DMS53 treated with DMSO at 0.1 percent for 48 hours (cell line): ENCODE results near the gene UMOD.
"Not testable (repeated sequence)": the region's sequence is repeated elsewhere in the genome, so short reads cannot be mapped to it uniquely, and the experiment has no call there.

ENCODE experiments used
- DNase-seq: peaks from one replicate; lab custom pipeline; 2025; ENCODE audit not compliant: unreplicated experiment; lab: John Stamatoyannopoulos, UW

Gene UMOD

GRCh38 chr16:20321671-20322070 is 30.8 kb downstream of the UMOD start:
- no peak for DNase-seq

GRCh38 chr16:20321051-20321450 is 31.5 kb downstream of the UMOD start:
- DNase-seq, result not testable (repeated sequence)

GRCh38 chr16:20320592-20320991 is 31.9 kb downstream of the UMOD start:
- no peak for DNase-seq

GRCh38 chr16:20320178-20320577 is 32.3 kb downstream of the UMOD start:
- no peak for DNase-seq

GRCh38 chr16:20319406-20319805 is 33.1 kb downstream of the UMOD start:
- no peak for DNase-seq

GRCh38 chr16:20318437-20318836 is 34.1 kb downstream of the UMOD start:
- no peak for DNase-seq

- DNase-seq, result no peak
Measured at GRCh38 chr16:20318006-20318405, 34.5 kb downstream of the UMOD start.

- DNase-seq, result no peak
Measured at GRCh38 chr16:20317117-20317516, 35.4 kb downstream of the UMOD start.

GRCh38 chr16:20316715-20317114 is 35.8 kb downstream of the UMOD start:
- DNase-seq, result no peak

GRCh38 chr16:20315764-20316163 is 36.8 kb downstream of the UMOD start:
- no peak for DNase-seq

GRCh38 chr16:20314575-20314974 is 37.9 kb downstream of the UMOD start:
- DNase-seq, result no peak

- DNase-seq, result no peak
Measured at GRCh38 chr16:20313741-20314140, 38.8 kb downstream of the UMOD start.

GRCh38 chr16:20312536-20313095 is 39.9 kb downstream of the UMOD start:
- not testable (repeated sequence) for DNase-seq

- DNase-seq, result no peak
Measured at GRCh38 chr16:20311548-20311947, 41.0 kb downstream of the UMOD start.

GRCh38 chr16:20310421-20311395 is 41.8 kb downstream of the UMOD start:
- no peak for DNase-seq

GRCh38 chr16:20309786-20310185 is 42.7 kb downstream of the UMOD start:
- DNase-seq, result no peak

- DNase-seq, result no peak
Measured at GRCh38 chr16:20308801-20309590, 43.5 kb downstream of the UMOD start.

- no peak for DNase-seq
Measured at GRCh38 chr16:20308266-20308665, 44.2 kb downstream of the UMOD start.

GRCh38 chr16:20307791-20308190 is 44.7 kb downstream of the UMOD start:
- no peak for DNase-seq

- no peak for DNase-seq
Measured at GRCh38 chr16:20307240-20307671, 45.3 kb downstream of the UMOD start.

- no peak for DNase-seq
Measured at GRCh38 chr16:20306401-20306800, 46.1 kb downstream of the UMOD start.

GRCh38 chr16:20303012-20303411 is 49.5 kb downstream of the UMOD start:
- peak; percentile 2 for DNase-seq
